HepG2 (cell line): ENCODE data around the gene ORMDL2. TPM values are rescaled to one million over a fixed set of nuclear protein-coding genes. Genes with fewer than 3 reads are reported as not detected.
"Not testable (repeated sequence)": the region's sequence is repeated elsewhere in the genome, so short reads cannot be mapped to it uniquely, and the experiment has no call there.

ENCODE experiments used
- ATAC-seq: fragments of 200-7000 bp; cut with Tn5 transposase; 3 replicates; pipeline ENCODE4 v1.9.1; 2020; ENCODE audit warnings: mild to moderate bottlenecking, moderate library complexity
- BruUV-seq: library from RNA; stranded (reverse); fragments of 400-500 nt; replicated peaks from 2 replicates; lab custom pipeline; 2021; lab: Mats Ljungman, UMichigan
- CTCF ChIA-PET: fragments of 300-600 bp; formaldehyde crosslinking; extraction: SDS; loops from one replicate; lab custom pipeline; 2021; ENCODE audit warnings: low total read pairs, inconsistent platforms, low intra/inter-chr PET ratio; lab: Yijun Ruan, JAX
- POLR2A ChIA-PET: fragments of 350-600 bp; sonication (Branson Sonifier 250); formaldehyde crosslinking; loops from one replicate; lab custom pipeline; 2020; ENCODE audit warnings: antibody characterized with exemption, inconsistent platforms; lab: Yijun Ruan, JAX
- DNase-seq: peaks from one replicate; pipeline ENCODE4 v3.0.0-alpha.2; 2015; ENCODE audit warnings: low spot score
- FAIRE-seq: peaks from 3 replicates; lab custom pipeline; 2011; peaks lifted over from hg19 to GRCh38; lab: Jason Lieb, UNC
- H2AFZ ChIP-seq: one replicate; pipeline ENCODE4 v1.6.1; 2011; ENCODE audit warnings: low read length, inconsistent platforms
- H3K27ac ChIP-seq: fragments of 300-600 bp; 3 replicates; pipeline ENCODE4 v1.8.0; 2011; ENCODE audit warnings: mixed run types, mild to moderate bottlenecking, mixed read lengths, low read length, inconsistent platforms; ENCODE audit not compliant: insufficient read depth; ENCODE audit errors: extremely low read length
- H3K27me3 ChIP-seq, 2 experiments: fragments of 200-600 bp in 1 of 2; 2 replicates in 1 of 2; 3 replicates in 1 of 2; pipeline versions ENCODE4 v1.6.0 to v1.8.0; 2011; ENCODE audit warnings: low read length in 2 of 2, mild to moderate bottlenecking in 2 of 2, moderate library complexity in 2 of 2, inconsistent platforms in 1 of 2; ENCODE audit not compliant: insufficient read depth in 2 of 2, control insufficient read depth in 1 of 2
- H3K36me3 ChIP-seq, 2 experiments: fragments of 200-600 bp in 1 of 2; replicated peaks in 1 of 2; 2 replicates in 1 of 2; 3 replicates in 1 of 2; pipeline versions ENCODE4 v1.5.1 to v1.8.0; 2011; ENCODE audit warnings: low read length in 2 of 2, inconsistent platforms in 1 of 2; ENCODE audit not compliant: insufficient read depth in 2 of 2, control insufficient read depth in 1 of 2
- H3K4me1 ChIP-seq: 2 replicates; pipeline ENCODE4 v1.5.1; 2012; ENCODE audit warnings: low read length, inconsistent platforms; ENCODE audit not compliant: insufficient read depth
- H3K4me2 ChIP-seq: 2 replicates; pipeline ENCODE4 v1.6.0; 2011; ENCODE audit warnings: low read depth, low read length, inconsistent platforms
- H3K4me3 ChIP-seq, 3 experiments: fragments of 200-600 bp in 1 of 3; sonication (generic), shearing (Covaris generic) in 1 of 3; replicated peaks in 1 of 3; 2 replicates each; pipeline ENCODE4 v1.5.1; 2011 to 2016; ENCODE audit warnings: low read length in 3 of 3, inconsistent platforms in 2 of 3, low read depth in 2 of 3, mild to moderate bottlenecking in 2 of 3, control low read depth in 1 of 3, mixed read lengths in 1 of 3; ENCODE audit not compliant: insufficient read depth in 1 of 3
- H3K79me2 ChIP-seq: one replicate; pipeline ENCODE4 v1.6.1; 2011; ENCODE audit warnings: low read length, inconsistent platforms; ENCODE audit not compliant: insufficient read depth
- H3K9ac ChIP-seq: 2 replicates; pipeline ENCODE4 v1.6.0; 2011; ENCODE audit warnings: mild to moderate bottlenecking, low read depth, low read length, inconsistent platforms; ENCODE audit not compliant: insufficient read depth
- H3K9me3 ChIP-seq: 2 replicates; pipeline ENCODE4 v1.5.1; 2012; ENCODE audit warnings: mild to moderate bottlenecking, low read length
- H4K20me1 ChIP-seq: 2 replicates; pipeline ENCODE4 v1.6.0; 2011; ENCODE audit warnings: inconsistent platforms, mild to moderate bottlenecking, low read length, moderate library complexity; ENCODE audit not compliant: insufficient read depth
- CBX5 ChIP-seq: sonication (generic); formaldehyde crosslinking; IDR thresholded peaks from 2 replicates; pipeline ENCODE4 v1.4.0; 2020; ENCODE audit warnings: missing genetic modification reagents, borderline replicate concordance
- LBX2 ChIP-seq: sonication (generic); formaldehyde crosslinking; IDR thresholded peaks from 2 replicates; pipeline ENCODE4 v1.5.0; 2020; ENCODE audit warnings: missing genetic modification reagents, mild to moderate bottlenecking, borderline replicate concordance
- SMARCC2 ChIP-seq: fragments of 450-650 bp; IDR thresholded peaks from 2 replicates; pipeline ENCODE4 v1.6.1; 2017; ENCODE audit warnings: antibody characterized with exemption, mild to moderate bottlenecking
- ZNF207 ChIP-seq: fragments of 450-650 bp; IDR thresholded peaks from 2 replicates; pipeline ENCODE4 v1.6.1; 2016; ENCODE audit warnings: antibody characterized with exemption, borderline replicate concordance
- ZNF530 ChIP-seq: sonication (generic); formaldehyde crosslinking; IDR thresholded peaks from 2 replicates; pipeline ENCODE4 v1.5.0; 2020; ENCODE audit warnings: low read depth, mild to moderate bottlenecking, missing genetic modification reagents
- ZNF550 ChIP-seq: sonication (generic); formaldehyde crosslinking; IDR thresholded peaks from 2 replicates; pipeline ENCODE4 v1.4.0; 2020; ENCODE audit warnings: mild to moderate bottlenecking, missing genetic modification reagents, borderline replicate concordance
- ZNF878 ChIP-seq: sonication (generic); formaldehyde crosslinking; IDR thresholded peaks from 2 replicates; pipeline ENCODE4 v1.8.1; 2023; ENCODE audit warnings: mild to moderate bottlenecking, missing genetic modification reagents, moderate library complexity
- WGBS: methylation state at CpG from one replicate; pipeline ENCODE4 v1.1.6; 2017; ENCODE audit warnings: low lambda C conversion rate; 5-methylcytosine and 5-hydroxymethylcytosine counted together
- in situ Hi-C: cut with HindIII; loops from 2 replicates; pipeline ENCODE4 v1.10.0; 2017; ENCODE audit warnings: low pct_unique_long_range_greater_than_20kb; ENCODE audit not compliant: extremely low pct_ligation_motif_present
- intact Hi-C: fragments of 100-400 bp; cut with micrococcal nuclease; formaldehyde crosslinking; loops from one replicate; pipeline ENCODE4 v1.10.0; 2022; ENCODE audit not compliant: unreplicated experiment
- polyA plus RNA-seq, 8 experiments: library from polyadenylated mRNA; depleted of rRNA in 3 of 8; stranded (reverse) in 7 of 8; unstranded in 1 of 8; fragments of >200 nt; fragmentation: Illumina TruSeq in 4 of 8; extraction: Trizol in 4 of 8; gene quantifications; 2 replicates each; pipeline versions ENCODE4 v1.2.1 to v1.2.3, GENCODE V29; 2011 to 2016; ENCODE audit warnings: low read depth in 4 of 8, missing spikeins in 1 of 8, mixed read lengths in 1 of 8; ENCODE audit not compliant: insufficient read depth in 1 of 8
- total RNA-seq, 5 experiments: library from RNA; depleted of rRNA; stranded (reverse); fragments of >200 nt; fragmentation: Illumina TruSeq; extraction: Trizol; gene quantifications; 2 replicates each; pipeline ENCODE4 v1.2.3, GENCODE V29; 2016; ENCODE audit warnings: low read depth in 1 of 5
- TF ChIP-seq, protein P1 (sequence below): IDR thresholded peaks from 2 replicates; pipeline ENCODE4 v1.6.1; 2016; ENCODE audit warnings: missing compliant biosample characterization, missing genetic modification reagents, borderline replicate concordance

The ORMDL2 gene
- total and polyA plus RNA-seq, 2 of the 13 experiments (the other 11 are each of a cell fraction or from before 2014, with no cell fraction given), result 24.0 to 28.6 TPM

DNA sequence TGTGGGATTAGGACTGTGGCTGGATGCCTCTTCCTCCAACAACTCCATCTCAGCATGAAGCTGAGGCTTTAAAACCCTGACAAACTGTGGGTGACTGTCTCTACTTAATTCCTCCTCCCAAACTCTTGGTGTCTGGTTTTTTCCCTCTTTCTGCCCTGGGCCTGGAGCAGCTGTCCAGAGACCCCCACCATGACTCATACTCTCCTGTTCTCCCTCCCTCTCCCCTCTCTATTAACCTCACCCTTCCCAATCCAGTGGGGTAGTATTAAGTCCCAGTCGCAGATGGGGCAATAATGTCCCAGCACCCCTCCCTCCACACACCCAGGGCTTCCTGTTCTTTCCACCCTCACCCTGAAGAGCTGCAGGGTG, 13.6 kb downstream of the ORMDL2 start (continued):
- TF ChIP-seq ZNF878, result no peak
- TF ChIP-seq, protein P1, sequence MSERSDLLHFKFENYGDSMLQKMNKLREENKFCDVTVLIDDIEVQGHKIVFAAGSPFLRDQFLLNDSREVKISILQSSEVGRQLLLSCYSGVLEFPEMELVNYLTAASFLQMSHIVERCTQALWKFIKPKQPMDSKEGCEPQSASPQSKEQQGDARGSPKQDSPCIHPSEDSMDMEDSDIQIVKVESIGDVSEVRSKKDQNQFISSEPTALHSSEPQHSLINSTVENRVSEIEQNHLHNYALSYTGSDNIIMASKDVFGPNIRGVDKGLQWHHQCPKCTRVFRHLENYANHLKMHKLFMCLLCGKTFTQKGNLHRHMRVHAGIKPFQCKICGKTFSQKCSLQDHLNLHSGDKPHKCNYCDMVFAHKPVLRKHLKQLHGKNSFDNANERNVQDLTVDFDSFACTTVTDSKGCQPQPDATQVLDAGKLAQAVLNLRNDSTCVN (CRISPR knock-in tag), result no peak

DNA sequence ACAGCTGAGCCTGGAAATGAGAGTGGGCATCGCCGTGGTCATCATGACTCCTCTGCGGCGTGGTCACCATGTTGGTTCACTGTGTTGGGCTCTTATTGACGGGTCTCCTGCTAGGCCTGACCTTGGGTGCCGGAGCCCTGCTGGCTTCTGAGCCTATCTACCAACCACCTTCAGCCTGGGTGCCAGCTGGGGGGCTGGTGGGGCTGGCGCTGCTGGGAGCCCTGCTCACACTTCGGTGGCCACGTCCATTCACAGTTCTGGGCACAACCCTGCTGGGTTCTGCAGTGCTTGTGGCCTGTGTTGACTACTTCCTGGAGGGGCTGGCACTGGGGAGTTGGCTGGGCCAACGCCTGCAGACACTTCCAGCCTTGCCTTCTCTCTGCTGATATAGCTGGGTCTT, 15.2 kb downstream of the ORMDL2 start:
- no peak overlapping the region for H3K9ac ChIP-seq
- no peaks in the 10 kb centered on the region; a peak in 1 of 5 replicates for H3K27me3 ChIP-seq
- H3K27ac ChIP-seq, result no peak overlapping the region
- H3K36me3 ChIP-seq, result no peaks in the 10 kb centered on the region
- 98% methylated on average over 6 of the region's 10 CpGs for WGBS
- ATAC-seq (no peak), DNase-seq (no peak), FAIRE-seq (no peak)
- no peak overlapping the region for H3K4me2 ChIP-seq
- H4K20me1 ChIP-seq, result no peaks in the 10 kb centered on the region
- BruUV-seq, result no TSS peak
- H3K9me3 ChIP-seq, result no peaks in the 10 kb centered on the region
- H2AFZ ChIP-seq, result no peak overlapping the region
- CTCF ChIA-PET, result no interaction called here
- in situ Hi-C loops (loop anchor here (5.0 kb wide), 1 partner anchor 94 kb away; the partner anchor contains the start of gene PYM1), intact Hi-C loops (no loop called here)
- H3K79me2 ChIP-seq, result peaks cover 14% of the 10 kb centered on the region
- POLR2A ChIA-PET, result interaction anchor here (0.5 to 7.2 kb wide), 3 partner anchors 14 to 95 kb away, joined by 3 to 206 read pairs (median 3); partner anchors contain the start of genes ORMDL2, PYM1 and SARNP
- peaks cover 16% of the 10 kb centered on the region for H3K4me1 ChIP-seq
- no peak overlapping the region for H3K4me3 ChIP-seq
- TF ChIP-seq ZNF207, result no peak
- no peak for TF ChIP-seq SMARCC2
- no peak for TF ChIP-seq CBX5
- no peak for TF ChIP-seq ZNF550
- no peak for TF ChIP-seq LBX2 (CRISPR knock-in tag)
- TF ChIP-seq ZNF530 (CRISPR knock-in tag), result no peak

GRCh38 chr12:55834400-55834799, 16.6 kb downstream of the ORMDL2 start:
- H2AFZ ChIP-seq, H3K4me3 ChIP-seq, H3K4me1 ChIP-seq, ATAC-seq, H3K9ac ChIP-seq, CTCF ChIA-PET, BruUV-seq, POLR2A ChIA-PET, H3K27ac ChIP-seq, H3K9me3 ChIP-seq, intact Hi-C loops, DNase-seq, FAIRE-seq, H3K36me3 ChIP-seq, H3K79me2 ChIP-seq, H4K20me1 ChIP-seq, H3K4me2 ChIP-seq, H3K27me3 ChIP-seq: not testable (repeated sequence)
- WGBS, result 87% methylated on average over 4 of the region's 6 CpGs
- in situ Hi-C loops, result loop anchor here (5.0 kb wide), 1 partner anchor 93 kb away; the partner anchor contains the start of gene PYM1
